Fibroblast of villous mesenchyme (primary cell): ENCODE results near the gene FOXN3. TPM values are rescaled to one million over a fixed set of nuclear protein-coding genes. Genes with fewer than 3 reads are reported as not detected.

Experiments
- DNase-seq: peaks from one replicate; pipeline ENCODE4 v3.0.0-alpha.2; 2010; ENCODE audit warnings: low read depth
- H3K4me3 ChIP-seq: 2 replicates; pipeline ENCODE4 v1.5.1; 2011; ENCODE audit warnings: low read depth, mild to moderate bottlenecking, low read length
- CTCF ChIP-seq: IDR thresholded peaks from 2 replicates; pipeline ENCODE4 v1.5.1; 2012; ENCODE audit warnings: low read depth, mild to moderate bottlenecking, low read length; ENCODE audit not compliant: insufficient read depth
- total RNA-seq: library from RNA; depleted of rRNA; stranded (reverse); fragments of >200 nt; gene quantifications from 2 replicates; pipeline ENCODE4 v1.2.3, GENCODE V29; 2012

The FOXN3 gene
- total RNA-seq, 1 donor, result 33.2 TPM

- TF ChIP-seq CTCF, result no peak
- no peak overlapping the region for H3K4me3 ChIP-seq
- DNase-seq, result no peak
Measured at GRCh38 chr14:89248411-89249064, 168.5 kb downstream of the FOXN3 start.

- H3K4me3 ChIP-seq, result no peak overlapping the region
- TF ChIP-seq CTCF, result no peak
- no peak for DNase-seq
Measured at GRCh38 chr14:89247457-89248122, 169.4 kb downstream of the FOXN3 start.

GRCh38 chr14:89246290-89246689 lies 170.7 kb downstream of the FOXN3 start:
- no peak overlapping the region for H3K4me3 ChIP-seq
- no peak for DNase-seq
- TF ChIP-seq CTCF, result no peak

- H3K4me3 ChIP-seq, result no peak overlapping the region
Measured at GRCh38 chr14:89245802-89246201, 171.2 kb downstream of the FOXN3 start.

GRCh38 chr14:89244720-89245119 lies 172.3 kb downstream of the FOXN3 start:
- DNase-seq, result no peak
- TF ChIP-seq CTCF, result no peak
- H3K4me3 ChIP-seq, result no peak overlapping the region

More at GRCh38 chr14:89245802-89246201, 171.2 kb downstream of the FOXN3 start:
- no peak for DNase-seq
- no peak for TF ChIP-seq CTCF

- no peak for TF ChIP-seq CTCF
- no peak overlapping the region for H3K4me3 ChIP-seq
Measured at GRCh38 chr14:89243741-89244140, 173.3 kb downstream of the FOXN3 start.

More at GRCh38 chr14:89243741-89244140, 173.3 kb downstream of the FOXN3 start:
- DNase-seq, result no peak
